Hepatocyte (in vitro differentiated cells): ENCODE measurements around the gene XPR1. TPM values are rescaled to one million over a fixed set of nuclear protein-coding genes. Genes with fewer than 3 reads are reported as not detected.

Experiments
- DNase-seq: peaks from one replicate; pipeline ENCODE4 v3.0.0-alpha.2; 2016; ENCODE audit warnings: low spot score
- H2AFZ ChIP-seq: fragments of 200-600 bp; sonication (generic); 2 replicates; pipeline ENCODE4 v1.6.0; 2016; ENCODE audit warnings: antibody characterized with exemption, mild to moderate bottlenecking
- H3K27ac ChIP-seq: fragments of 200-600 bp; sonication (generic); 2 replicates; pipeline ENCODE4 v1.5.1; 2016; ENCODE audit warnings: mild to moderate bottlenecking
- H3K27me3 ChIP-seq: fragments of 200-600 bp; sonication (generic); 2 replicates; pipeline ENCODE4 v1.6.1; 2016
- H3K36me3 ChIP-seq: fragments of 200-600 bp; sonication (generic); replicated peaks from 2 replicates; pipeline ENCODE4 v1.5.1; 2016; ENCODE audit warnings: low read depth; ENCODE audit not compliant: insufficient read depth
- H3K4me1 ChIP-seq: fragments of 200-600 bp; sonication (generic); 2 replicates; pipeline ENCODE4 v1.5.1; 2016; ENCODE audit warnings: mild to moderate bottlenecking, moderate library complexity; ENCODE audit not compliant: insufficient read depth
- H3K4me2 ChIP-seq: fragments of 200-600 bp; sonication (generic); 2 replicates; pipeline ENCODE4 v1.6.0; 2016
- H3K4me3 ChIP-seq: fragments of 200-600 bp; sonication (generic); 2 replicates; pipeline ENCODE4 v1.5.1; 2016; ENCODE audit warnings: mild to moderate bottlenecking
- H3K79me2 ChIP-seq: fragments of 200-600 bp; sonication (generic); 2 replicates; pipeline ENCODE4 v1.6.0; 2017; ENCODE audit warnings: mild to moderate bottlenecking
- H3K9me2 ChIP-seq: fragments of 200-600 bp; sonication (generic); replicated peaks from 2 replicates; pipeline ENCODE4 v1.6.0; 2017; ENCODE audit warnings: mild to moderate bottlenecking; ENCODE audit not compliant: insufficient read depth
- H3K9me3 ChIP-seq: fragments of 200-600 bp; sonication (generic); 2 replicates; pipeline ENCODE4 v1.5.1; 2016; ENCODE audit warnings: low read depth, mild to moderate bottlenecking
- H4K20me1 ChIP-seq: fragments of 200-600 bp; sonication (generic); 2 replicates; pipeline ENCODE4 v1.6.0; 2016; ENCODE audit warnings: mild to moderate bottlenecking; ENCODE audit not compliant: insufficient read depth, poor library complexity, severe bottlenecking
- EZH2 ChIP-seq: fragments of 200-600 bp; sonication (generic); IDR thresholded peaks from 2 replicates; pipeline ENCODE4 v1.6.1; 2016; ENCODE audit warnings: antibody characterized with exemption, mild to moderate bottlenecking, borderline replicate concordance
- EZH2phosphoT487 ChIP-seq: fragments of 200-600 bp; sonication (generic); IDR thresholded peaks from one replicate; pipeline ENCODE4 v1.6.1; 2018; ENCODE audit warnings: antibody characterized with exemption, mild to moderate bottlenecking, low read depth, moderate library complexity; ENCODE audit not compliant: unreplicated experiment, severe bottlenecking
- WGBS: methylation state at CpG from one replicate; pipeline ENCODE4 v1.1.6; 2016; ENCODE audit warnings: low lambda C conversion rate; ENCODE audit errors: missing lambda C conversion rate; 5-methylcytosine and 5-hydroxymethylcytosine counted together
- polyA plus RNA-seq: library from polyadenylated mRNA; unstranded; fragments of >200 nt; fragmentation: Nextera tagmentation; extraction: Ambion mirVana; gene quantifications from 2 replicates; pipeline ENCODE4 v1.2.1, GENCODE V29; 2016
- total RNA-seq: library from RNA; depleted of rRNA; stranded (reverse); fragments of >200 nt; gene quantifications from 2 replicates; pipeline ENCODE4 v1.2.3, GENCODE V29; 2014
- TF ChIP-seq, protein P1 (sequence below): fragments of 200-600 bp; sonication (generic); IDR thresholded peaks from 2 replicates; pipeline ENCODE4 v1.5.1; 2016; ENCODE audit warnings: antibody characterized with exemption, mild to moderate bottlenecking; ENCODE audit not compliant: poor library complexity

Gene XPR1
- total and polyA plus RNA-seq, 2 experiments from 2014 or later = 18.2 to 41.5 TPM

DNA sequence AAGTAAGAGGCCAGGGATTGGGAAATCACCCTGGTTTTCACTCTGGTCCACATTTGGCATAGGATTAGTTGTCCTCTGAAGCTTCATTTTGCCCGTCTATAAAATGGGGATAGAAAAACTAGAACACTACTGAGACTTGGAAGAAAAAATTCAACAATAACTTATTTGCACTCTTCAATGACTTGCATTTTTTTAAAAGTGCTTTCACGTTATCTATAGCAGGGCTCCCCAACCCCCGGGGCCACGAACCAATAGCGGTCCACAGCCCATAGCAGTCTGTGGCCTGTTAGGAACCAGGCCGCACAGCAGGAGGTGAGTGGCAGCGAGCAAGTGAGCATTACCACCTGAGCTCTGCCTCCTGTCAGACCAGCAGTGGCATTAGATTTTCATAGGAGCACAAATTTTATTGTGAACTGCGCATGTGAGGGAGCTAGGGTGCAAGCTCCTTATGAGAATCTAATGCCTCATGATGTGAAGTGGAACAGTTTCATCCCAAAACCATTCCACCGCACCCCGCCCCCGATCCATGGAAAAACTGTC lies 283.7 kb downstream of the XPR1 start:
- Histone ChIP-seq H3K4me3 (no peak overlapping the region), H3K9me2 (no peaks in the 10 kb centered on the region), H3K4me1 (peaks cover 19% of the 10 kb centered on the region), H4K20me1 (no peaks in the 10 kb centered on the region), H3K4me2 (no peak overlapping the region), H2AFZ (no peak overlapping the region), H3K9me3 (no peaks in the 10 kb centered on the region), H3K27me3 (peaks cover 9% of the 10 kb centered on the region), H3K79me2 (peaks cover 5% of the 10 kb centered on the region), H3K27ac (no peak overlapping the region), H3K36me3 (no peaks in the 10 kb centered on the region)
- DNase-seq = no peak
- no peak for TF ChIP-seq EZH2phosphoT487
- TF ChIP-seq EZH2 = no peak
- TF ChIP-seq, protein P1, sequence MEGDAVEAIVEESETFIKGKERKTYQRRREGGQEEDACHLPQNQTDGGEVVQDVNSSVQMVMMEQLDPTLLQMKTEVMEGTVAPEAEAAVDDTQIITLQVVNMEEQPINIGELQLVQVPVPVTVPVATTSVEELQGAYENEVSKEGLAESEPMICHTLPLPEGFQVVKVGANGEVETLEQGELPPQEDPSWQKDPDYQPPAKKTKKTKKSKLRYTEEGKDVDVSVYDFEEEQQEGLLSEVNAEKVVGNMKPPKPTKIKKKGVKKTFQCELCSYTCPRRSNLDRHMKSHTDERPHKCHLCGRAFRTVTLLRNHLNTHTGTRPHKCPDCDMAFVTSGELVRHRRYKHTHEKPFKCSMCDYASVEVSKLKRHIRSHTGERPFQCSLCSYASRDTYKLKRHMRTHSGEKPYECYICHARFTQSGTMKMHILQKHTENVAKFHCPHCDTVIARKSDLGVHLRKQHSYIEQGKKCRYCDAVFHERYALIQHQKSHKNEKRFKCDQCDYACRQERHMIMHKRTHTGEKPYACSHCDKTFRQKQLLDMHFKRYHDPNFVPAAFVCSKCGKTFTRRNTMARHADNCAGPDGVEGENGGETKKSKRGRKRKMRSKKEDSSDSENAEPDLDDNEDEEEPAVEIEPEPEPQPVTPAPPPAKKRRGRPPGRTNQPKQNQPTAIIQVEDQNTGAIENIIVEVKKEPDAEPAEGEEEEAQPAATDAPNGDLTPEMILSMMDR = no peak
- WGBS = 95% methylated on average over 11 of the region's 11 CpGs

DNA sequence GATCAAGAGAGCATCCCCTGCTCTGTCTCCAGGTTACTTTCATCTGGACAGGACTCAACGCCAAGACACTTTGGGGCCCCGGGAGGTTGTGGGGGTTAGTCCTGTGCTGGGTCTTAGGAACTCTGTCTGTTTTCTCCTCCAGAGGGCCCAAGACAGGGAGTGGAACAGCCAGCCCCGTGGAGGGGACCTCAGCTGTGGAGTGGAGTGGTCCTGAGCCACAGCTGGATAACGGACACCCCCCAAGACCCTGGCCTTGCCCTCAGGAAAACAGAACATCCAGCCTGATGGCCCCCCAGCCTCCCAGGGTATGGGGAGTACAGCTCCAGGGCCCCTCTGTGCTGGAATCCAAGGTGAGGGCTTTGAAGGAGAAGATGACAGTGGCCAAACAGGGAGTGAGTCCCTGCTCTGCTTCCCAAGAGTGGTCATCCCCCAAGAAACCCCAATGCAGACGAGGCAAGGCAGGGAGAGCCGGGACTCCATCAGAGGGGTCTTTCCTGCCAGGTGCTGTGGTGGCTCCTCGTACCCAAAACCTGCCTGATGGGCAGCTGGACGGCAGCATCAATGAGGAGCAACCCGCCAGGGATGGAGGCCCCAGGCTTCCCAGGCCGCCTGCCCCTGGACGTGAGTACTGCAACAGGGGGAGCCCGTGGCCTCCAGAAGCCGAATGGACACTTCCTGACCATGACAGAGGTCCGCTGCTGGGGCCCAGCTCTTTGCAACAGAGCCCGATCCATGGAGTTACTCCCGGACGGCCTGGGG lies 284.4 kb downstream of the XPR1 start:
- peaks cover 18% of the 10 kb centered on the region for H3K4me1 ChIP-seq
- DNase-seq = no peak
- peaks cover 9% of the 10 kb centered on the region for H3K27me3 ChIP-seq
- H3K27ac ChIP-seq = no peak overlapping the region
- peaks cover 5% of the 10 kb centered on the region for H3K79me2 ChIP-seq
- TF ChIP-seq, protein P1 = no peak
- no peak for TF ChIP-seq EZH2phosphoT487
- no peak for TF ChIP-seq EZH2
- H3K4me2 ChIP-seq = no peak overlapping the region
- no peak overlapping the region for H2AFZ ChIP-seq
- WGBS = 90% methylated on average over 17 of the region's 17 CpGs
- no peaks in the 10 kb centered on the region for H3K9me3 ChIP-seq
- no peaks in the 10 kb centered on the region for H4K20me1 ChIP-seq
- H3K9me2 ChIP-seq = no peaks in the 10 kb centered on the region
- H3K4me3 ChIP-seq = no peak overlapping the region
- no peaks in the 10 kb centered on the region for H3K36me3 ChIP-seq

DNA sequence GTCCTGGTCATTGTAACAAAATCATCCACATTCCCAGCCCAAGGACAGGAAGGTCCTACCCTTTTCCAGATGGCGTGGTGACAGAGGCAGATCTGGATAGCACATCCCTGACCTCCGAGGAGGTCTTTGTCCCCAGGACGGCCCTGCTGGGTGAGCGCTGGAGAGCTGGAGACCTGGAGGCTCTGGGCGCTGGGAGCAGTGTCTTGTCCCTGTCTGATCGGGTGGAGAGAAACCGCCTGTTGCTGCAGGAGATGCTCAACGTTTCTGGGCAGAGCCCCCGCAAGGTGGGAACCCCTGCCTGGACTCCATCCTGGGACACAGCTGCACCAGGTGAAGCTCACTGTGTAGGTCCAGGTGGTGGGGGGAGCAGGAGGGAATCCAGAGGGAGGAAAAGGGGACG lies 284.9 kb downstream of the XPR1 start:
- H3K9me3 ChIP-seq = no peaks in the 10 kb centered on the region
- no peak for TF ChIP-seq EZH2
- TF ChIP-seq, protein P1 = no peak

More for the DNA sequence above, 284.9 kb downstream of the XPR1 start:
- Histone ChIP-seq H3K27me3 (peaks cover 9% of the 10 kb centered on the region), H3K79me2 (peaks cover 5% of the 10 kb centered on the region), H3K4me3 (no peak overlapping the region), H4K20me1 (no peaks in the 10 kb centered on the region), H3K9me2 (no peaks in the 10 kb centered on the region), H2AFZ (no peak overlapping the region), H3K27ac (no peak overlapping the region), H3K4me1 (peaks cover 13% of the 10 kb centered on the region), H3K36me3 (no peaks in the 10 kb centered on the region), H3K4me2 (no peak overlapping the region)
- DNase-seq = no peak
- 93% methylated on average over 10 of the region's 10 CpGs for WGBS
